HEK293 (cell line): ENCODE measurements around the gene ZNF385D.

Experiments used
- CTCF ChIA-PET: fragments of 350-600 bp; formaldehyde crosslinking; extraction: SDS; loops from one replicate; lab custom pipeline; 2021; ENCODE audit warnings: antibody characterized with exemption; lab: Yijun Ruan, JAX
- POLR2A ChIA-PET: fragments of 300-600 bp; formaldehyde crosslinking; extraction: SDS; loops from one replicate; lab custom pipeline; 2020; ENCODE audit warnings: antibody characterized with exemption, inconsistent platforms; lab: Yijun Ruan, JAX
- H3K27ac ChIP-seq: fragments of 200-500 bp; sonication (Bioruptor generic); 2 replicates; pipeline ENCODE4 v1.5.1; 2014; ENCODE audit warnings: low read depth, low read length, control low read depth, inconsistent platforms; ENCODE audit errors: extremely low read depth
- H3K36me3 ChIP-seq, 2 experiments: fragments of 200-500 bp in 1 of 2; sonication (Bioruptor generic) in 1 of 2; 1 replicate in 1 of 2; 2 replicates in 1 of 2; pipeline ENCODE4 v1.5.1; 2014 to 2017; ENCODE audit warnings: inconsistent platforms in 2 of 2, low read length in 2 of 2; ENCODE audit not compliant: control insufficient read depth in 2 of 2, insufficient read depth in 1 of 2
- H3K4me1 ChIP-seq: fragments of 200-500 bp; sonication (Bioruptor generic); 2 replicates; pipeline ENCODE4 v1.5.1; 2014; ENCODE audit warnings: mild to moderate bottlenecking, low read length, inconsistent platforms; ENCODE audit not compliant: control insufficient read depth, insufficient read depth
- H3K4me3 ChIP-seq: 2 replicates; pipeline ENCODE4 v1.5.1; 2011; ENCODE audit warnings: low read depth, mild to moderate bottlenecking, control low read depth, low read length, moderate library complexity
- H3K9me3 ChIP-seq: fragments of 200-500 bp; sonication (Bioruptor generic); 2 replicates; pipeline ENCODE4 v1.5.1; 2014; ENCODE audit warnings: low read depth, low read length, inconsistent platforms; ENCODE audit not compliant: control insufficient read depth, insufficient read depth
- BCL11A ChIP-seq: fragments of 450-650 bp; formaldehyde crosslinking; IDR thresholded peaks from 2 replicates; pipeline ENCODE4 v1.5.1; 2016; ENCODE audit warnings: low read depth, missing biosample characterization, missing genetic modification characterization
- GFI1B ChIP-seq: fragments of 450-650 bp; formaldehyde crosslinking; IDR thresholded peaks from 2 replicates; pipeline ENCODE4 v1.5.1; 2016; ENCODE audit warnings: missing biosample characterization, missing genetic modification characterization
- HIC1 ChIP-seq: fragments of 450-650 bp; formaldehyde crosslinking; IDR thresholded peaks from 2 replicates; pipeline ENCODE4 v1.5.1; 2016; ENCODE audit warnings: missing biosample characterization, missing genetic modification characterization
- KLF10 ChIP-seq: fragments of 450-650 bp; IDR thresholded peaks from 2 replicates; pipeline ENCODE4 v1.5.1; 2018; ENCODE audit warnings: missing biosample characterization, mild to moderate bottlenecking, missing genetic modification characterization
- KLF17 ChIP-seq: fragments of 450-650 bp; formaldehyde crosslinking; IDR thresholded peaks from 2 replicates; pipeline ENCODE4 v1.5.1; 2016; ENCODE audit warnings: missing biosample characterization, missing genetic modification characterization
- OVOL3 ChIP-seq: fragments of 450-650 bp; formaldehyde crosslinking; IDR thresholded peaks from 2 replicates; pipeline ENCODE4 v1.5.1; 2016; ENCODE audit warnings: missing biosample characterization, missing genetic modification characterization
- SP2 ChIP-seq: fragments of 450-650 bp; formaldehyde crosslinking; IDR thresholded peaks from 2 replicates; pipeline ENCODE4 v1.5.1; 2016; ENCODE audit warnings: missing biosample characterization, missing genetic modification characterization
- ZBTB26 ChIP-seq: fragments of 450-650 bp; formaldehyde crosslinking; optimal IDR thresholded peaks from 2 replicates; pipeline ENCODE3; 2016; ENCODE audit warnings: missing biosample characterization, mild to moderate bottlenecking, missing genetic modification characterization
- ZNF10 ChIP-seq: fragments of 450-650 bp; formaldehyde crosslinking; IDR thresholded peaks from 2 replicates; pipeline ENCODE4 v1.5.1; 2017; ENCODE audit warnings: missing biosample characterization, missing genetic modification characterization
- ZNF16 ChIP-seq: fragments of 450-650 bp; formaldehyde crosslinking; IDR thresholded peaks from 2 replicates; pipeline ENCODE4 v1.5.1; 2016; ENCODE audit warnings: low read depth, missing biosample characterization, missing genetic modification characterization
- ZNF18 ChIP-seq: fragments of 450-650 bp; formaldehyde crosslinking; IDR thresholded peaks from 2 replicates; pipeline ENCODE4 v1.5.1; 2016; ENCODE audit warnings: missing biosample characterization, missing genetic modification characterization
- ZNF202 ChIP-seq: fragments of 450-650 bp; formaldehyde crosslinking; IDR thresholded peaks from 2 replicates; pipeline ENCODE4 v1.5.1; 2016; ENCODE audit warnings: missing biosample characterization, missing genetic modification characterization, borderline replicate concordance
- ZNF214 ChIP-seq: fragments of 450-650 bp; formaldehyde crosslinking; IDR thresholded peaks from 2 replicates; pipeline ENCODE4 v1.5.1; 2017; ENCODE audit warnings: missing biosample characterization, mild to moderate bottlenecking, missing genetic modification characterization, borderline replicate concordance
- ZNF221 ChIP-seq: fragments of 450-650 bp; formaldehyde crosslinking; IDR thresholded peaks from 2 replicates; pipeline ENCODE4 v1.5.1; 2017; ENCODE audit warnings: missing biosample characterization, missing genetic modification characterization, borderline replicate concordance
- ZNF248 ChIP-seq: fragments of 450-650 bp; formaldehyde crosslinking; IDR thresholded peaks from 2 replicates; pipeline ENCODE4 v1.5.1; 2017; ENCODE audit warnings: missing biosample characterization, missing genetic modification characterization
- ZNF280D ChIP-seq: fragments of 450-650 bp; formaldehyde crosslinking; IDR thresholded peaks from 2 replicates; pipeline ENCODE4 v1.5.1; 2016; ENCODE audit warnings: missing biosample characterization, missing genetic modification characterization
- ZNF350 ChIP-seq: fragments of 450-650 bp; formaldehyde crosslinking; IDR thresholded peaks from 2 replicates; pipeline ENCODE4 v1.5.0; 2017; ENCODE audit warnings: missing biosample characterization, mild to moderate bottlenecking, missing genetic modification characterization
- ZNF354C ChIP-seq: fragments of 450-650 bp; formaldehyde crosslinking; IDR thresholded peaks from 2 replicates; pipeline ENCODE4 v1.5.1; 2016; ENCODE audit warnings: missing biosample characterization, missing genetic modification characterization, low read depth, borderline replicate concordance
- ZNF433 ChIP-seq: fragments of 450-650 bp; formaldehyde crosslinking; IDR thresholded peaks from 2 replicates; pipeline ENCODE4 v1.5.1; 2016; ENCODE audit warnings: missing biosample characterization, missing genetic modification characterization, low read depth
- ZNF514 ChIP-seq: fragments of 450-650 bp; formaldehyde crosslinking; IDR thresholded peaks from 2 replicates; pipeline ENCODE4 v1.5.1; 2016; ENCODE audit warnings: missing biosample characterization, missing genetic modification characterization
- ZNF596 ChIP-seq: fragments of 450-650 bp; IDR thresholded peaks from 2 replicates; pipeline ENCODE4 v1.5.0; 2018; ENCODE audit warnings: missing biosample characterization, mild to moderate bottlenecking, missing genetic modification characterization, moderate library complexity
- ZNF623 ChIP-seq: fragments of 450-650 bp; formaldehyde crosslinking; IDR thresholded peaks from 2 replicates; pipeline ENCODE4 v1.5.1; 2016; ENCODE audit warnings: missing biosample characterization, missing genetic modification characterization
- ZNF639 ChIP-seq: fragments of 450-650 bp; formaldehyde crosslinking; IDR thresholded peaks from 2 replicates; pipeline ENCODE4 v1.5.1; 2016; ENCODE audit warnings: missing biosample characterization, missing genetic modification characterization
- ZNF792 ChIP-seq: fragments of 450-650 bp; formaldehyde crosslinking; IDR thresholded peaks from 2 replicates; pipeline ENCODE4 v1.5.1; 2016; ENCODE audit warnings: missing biosample characterization, missing genetic modification characterization
- ZSCAN30 ChIP-seq: fragments of 450-650 bp; IDR thresholded peaks from 2 replicates; pipeline ENCODE4 v1.5.1; 2018; ENCODE audit warnings: missing biosample characterization, mild to moderate bottlenecking, missing genetic modification characterization, moderate library complexity

The ZNF385D gene

GRCh38 chr3:21613372-21614070 is 137.5 kb downstream of the ZNF385D start:
- ChIA-PET POLR2A (no interaction called here), CTCF (interaction anchor here (0.7 kb wide), 1 partner anchor 8 kb away, joined by 3 read pairs; no protein-coding TSS in a partner anchor)
- no peak for TF ChIP-seq BCL11A (tag by site-specific recombination)
- no peak for TF ChIP-seq KLF10 (tag by site-specific recombination)
- TF ChIP-seq ZSCAN30 = no peak
- TF ChIP-seq ZNF792 (tag by site-specific recombination) = no peak
- TF ChIP-seq ZBTB26 (tag by site-specific recombination) = no peak
- TF ChIP-seq KLF17 (tag by site-specific recombination) = no peak
- TF ChIP-seq HIC1 (tag by site-specific recombination) = no peak
- no peak for TF ChIP-seq ZNF354C (tag by site-specific recombination)
- no peak for TF ChIP-seq ZNF10
- TF ChIP-seq ZNF514 (tag by site-specific recombination) = no peak
- TF ChIP-seq ZNF248 (tag by site-specific recombination) = no peak
- Histone ChIP-seq H3K4me3 (no peak overlapping the region), H3K36me3 (no peaks in the 10 kb centered on the region), H3K9me3 (no peaks in the 10 kb centered on the region), H3K4me1 (no peaks in the 10 kb centered on the region), H3K27ac (no peak overlapping the region)

- CTCF ChIA-PET = no interaction called here
Observed at GRCh38 chr3:21601178-21601577, 149.8 kb downstream of the ZNF385D start.

More at GRCh38 chr3:21601178-21601577, 149.8 kb downstream of the ZNF385D start:
- no peaks in the 10 kb centered on the region for H3K9me3 ChIP-seq
- no peaks in the 10 kb centered on the region for H3K4me1 ChIP-seq
- TF ChIP-seq ZNF214 (tag by site-specific recombination) (no peak), GFI1B (tag by site-specific recombination) (no peak), ZNF16 (tag by site-specific recombination) (no peak), SP2 (tag by site-specific recombination) (no peak), ZNF639 (no peak), ZNF202 (tag by site-specific recombination) (no peak), ZNF433 (tag by site-specific recombination) (no peak), ZNF623 (tag by site-specific recombination) (no peak), ZNF248 (tag by site-specific recombination) (no peak), ZNF350 (tag by site-specific recombination) (no peak), ZNF280D (tag by site-specific recombination) (no peak), ZNF18 (tag by site-specific recombination) (no peak), ZNF221 (tag by site-specific recombination) (no peak), OVOL3 (tag by site-specific recombination) (no peak), ZNF596 (tag by site-specific recombination) (no peak)
- POLR2A ChIA-PET = no interaction called here
- no peak overlapping the region for H3K4me3 ChIP-seq
- no peaks in the 10 kb centered on the region for H3K36me3 ChIP-seq
- H3K27ac ChIP-seq = no peak overlapping the region
